K562 (cell line): Measurements from ENCODE around the gene SYPL2. TPM values are rescaled to one million over a fixed set of nuclear protein-coding genes. Genes with fewer than 3 reads are reported as not detected.

Source experiments
- ATAC-seq: fragments of 200-7000 bp; cut with Tn5 transposase; 3 replicates; pipeline ENCODE4 v1.9.1; 2020; ENCODE audit warnings: moderate library complexity
- BruUV-seq: library from RNA; stranded (reverse); fragments of 400-500 nt; replicated peaks from 2 replicates; lab custom pipeline; 2021; lab: Mats Ljungman, UMichigan
- CTCF ChIA-PET: fragments of 300-600 bp; formaldehyde crosslinking; extraction: SDS; loops from one replicate; lab custom pipeline; 2021; ENCODE audit warnings: low intra/inter-chr PET ratio; lab: Yijun Ruan, JAX
- POLR2A ChIA-PET: fragments of 300-600, 350-650 bp; sonication (Branson Sonifier 250); formaldehyde crosslinking; extraction: SDS; loops from one replicate; lab custom pipeline; 2021; ENCODE audit warnings: antibody characterized with exemption, inconsistent platforms; lab: Yijun Ruan, JAX
- DNase-seq, 4 experiments: peaks; one replicate each; pipeline versions ENCODE4 v3.0.0 to v3.0.0-alpha.2; 2011 to 2018; ENCODE audit warnings: low spot score in 3 of 4, mixed read lengths in 3 of 4; ENCODE audit errors: extremely low read depth in 1 of 4
- FAIRE-seq: peaks from 2 replicates; lab custom pipeline; 2011; peaks lifted over from hg19 to GRCh38; lab: Jason Lieb, UNC
- H2AFZ ChIP-seq: 2 replicates; pipeline ENCODE4 v1.6.0; 2011; ENCODE audit warnings: low read depth, low read length, control low read depth, inconsistent platforms
- H3K27ac ChIP-seq: fragments of 200-600 bp; 3 replicates; pipeline ENCODE4 v1.8.0; 2011; ENCODE audit warnings: low read depth, mild to moderate bottlenecking, control low read depth, inconsistent platforms, low read length, moderate library complexity, mixed read lengths; ENCODE audit errors: extremely low read depth
- H3K27me3 ChIP-seq, 2 experiments: fragments of 300-600 bp in 1 of 2; 2 replicates in 1 of 2; 3 replicates in 1 of 2; pipeline versions ENCODE4 v1.6.0 to v1.8.0; 2011; ENCODE audit warnings: inconsistent platforms in 2 of 2, low read length in 2 of 2, mild to moderate bottlenecking in 1 of 2, mixed read lengths in 1 of 2, moderate library complexity in 1 of 2; ENCODE audit not compliant: control insufficient read depth in 2 of 2, insufficient read depth in 2 of 2
- H3K36me3 ChIP-seq: fragments of 300-600 bp; 3 replicates; pipeline ENCODE4 v1.8.0; 2011; ENCODE audit warnings: mild to moderate bottlenecking, low read length, inconsistent platforms; ENCODE audit not compliant: control insufficient read depth, insufficient read depth
- H3K4me1 ChIP-seq, 2 experiments: fragments of 200-600 bp in 1 of 2; replicated peaks in 1 of 2; 2 replicates in 1 of 2; 3 replicates in 1 of 2; pipeline versions ENCODE4 v1.5.1 to v1.8.0; 2011; ENCODE audit warnings: inconsistent platforms in 2 of 2, low read length in 2 of 2, mild to moderate bottlenecking in 1 of 2, mixed read lengths in 1 of 2, moderate library complexity in 1 of 2; ENCODE audit not compliant: control insufficient read depth in 2 of 2, insufficient read depth in 2 of 2
- H3K4me2 ChIP-seq: 2 replicates; pipeline ENCODE4 v1.6.1; 2011; ENCODE audit warnings: low read length, control low read depth, inconsistent platforms, mixed read lengths; ENCODE audit not compliant: insufficient read depth
- H3K4me3 ChIP-seq: fragments of 200-600 bp; sonication (generic), shearing (Covaris generic); 2 replicates; pipeline ENCODE4 v1.5.1; 2016; ENCODE audit warnings: control low read depth, inconsistent platforms
- H3K79me2 ChIP-seq: fragments of 200-600 bp; 3 replicates; pipeline ENCODE4 v1.8.0; 2011; ENCODE audit warnings: low read length, inconsistent platforms; ENCODE audit not compliant: control insufficient read depth, insufficient read depth
- H3K9ac ChIP-seq, 2 experiments: 2 replicates each; pipeline versions ENCODE4 v1.6.0 to v1.6.1; 2011; ENCODE audit warnings: low read depth in 2 of 2, low read length in 2 of 2, control low read depth in 1 of 2, inconsistent platforms in 1 of 2, mild to moderate bottlenecking in 1 of 2, mixed read lengths in 1 of 2; ENCODE audit not compliant: insufficient read depth in 1 of 2
- H3K9me1 ChIP-seq: one replicate; pipeline ENCODE4 v1.6.0; 2011; ENCODE audit warnings: inconsistent platforms, mild to moderate bottlenecking, low read length, moderate library complexity; ENCODE audit not compliant: control insufficient read depth, insufficient read depth
- H3K9me3 ChIP-seq: replicated peaks from 2 replicates; pipeline ENCODE4 v1.5.1; 2011; ENCODE audit warnings: low read depth, low read length, inconsistent platforms; ENCODE audit not compliant: control insufficient read depth, insufficient read depth
- H4K20me1 ChIP-seq: replicated peaks from 2 replicates; pipeline ENCODE4 v1.6.1; 2011; ENCODE audit warnings: low read length, inconsistent platforms, mixed read lengths; ENCODE audit not compliant: control insufficient read depth, insufficient read depth
- CHCHD3 ChIP-seq: fragments of 250-450 bp; sonication (Bioruptor Pico); IDR thresholded peaks from 2 replicates; pipeline ENCODE4 v2.1.2; 2022; ENCODE audit warnings: mild to moderate bottlenecking
- NFIX ChIP-seq: fragments of 250-450 bp; sonication (Bioruptor Pico); IDR thresholded peaks from 2 replicates; pipeline ENCODE4 v1.4.0; 2020; ENCODE audit warnings: low read depth, mild to moderate bottlenecking, moderate library complexity
- NR2C1 ChIP-seq, 2 experiments: fragments of 450-650 bp; IDR thresholded peaks; 2 replicates each; pipeline ENCODE4 v1.6.1; 2017; ENCODE audit warnings: mild to moderate bottlenecking in 2 of 2, antibody characterized with exemption in 1 of 2, inconsistent platforms in 1 of 2, missing compliant biosample characterization in 1 of 2, missing genetic modification characterization in 1 of 2
- POLR2AphosphoS5 ChIP-seq: IDR thresholded peaks from 2 replicates; pipeline ENCODE4 v1.6.1; 2011; ENCODE audit warnings: mild to moderate bottlenecking, low read depth, low read length, moderate library complexity; ENCODE audit not compliant: control insufficient read depth, insufficient read depth
- PTRF ChIP-seq: fragments of 450-650 bp; IDR thresholded peaks from 2 replicates; pipeline ENCODE4 v1.6.1; 2016; ENCODE audit warnings: mild to moderate bottlenecking, missing genetic modification characterization, missing compliant biosample characterization
- RBM34 ChIP-seq: fragments of 200-400 bp; formaldehyde crosslinking; IDR thresholded peaks from 2 replicates; pipeline ENCODE4 v1.6.1; 2018; ENCODE audit warnings: low read length, borderline replicate concordance; ENCODE audit not compliant: insufficient read depth
- TFAM ChIP-seq: fragments of 250-450 bp; sonication (Bioruptor Pico); conservative IDR thresholded peaks from 2 replicates; pipeline ENCODE4 v1.5.0; 2021; ENCODE audit warnings: mild to moderate bottlenecking, moderate library complexity
- ZKSCAN3 ChIP-seq: fragments of 250-450 bp; sonication (Bioruptor Pico); IDR thresholded peaks from 2 replicates; pipeline ENCODE4 v1.4.0; 2020
- ZNF407 ChIP-seq: fragments of 450-650 bp; IDR thresholded peaks from 2 replicates; pipeline ENCODE4 v1.6.1; 2016; ENCODE audit warnings: low read depth
- ZNF41 ChIP-seq: fragments of 250-450 bp; sonication (Bioruptor Pico); conservative IDR thresholded peaks from 2 replicates; pipeline ENCODE4 v1.4.0; 2020; ENCODE audit warnings: mild to moderate bottlenecking
- ZNF644 ChIP-seq: fragments of 200-800 bp; sonication (Bioruptor generic); IDR thresholded peaks from 2 replicates; pipeline ENCODE4 v1.6.1; 2016; ENCODE audit warnings: low read depth, missing genetic modification characterization, missing compliant biosample characterization
- WGBS: fragments of 100-300 bp; shearing (Covaris generic); methylation state at CpG from one replicate; pipeline ENCODE4 v1.1.6; 2016; ENCODE audit warnings: low coverage, mixed read lengths; ENCODE audit not compliant: insufficient coverage; ENCODE audit errors: missing lambda C conversion rate; 5-methylcytosine and 5-hydroxymethylcytosine counted together
- in situ Hi-C: fragments of 300-500 bp; cut with MboI; formaldehyde crosslinking; loops from 4 replicates; pipeline ENCODE4 v1.15.0; 2018; ENCODE audit warnings: inconsistent platforms, mixed read lengths
- intact Hi-C: fragments of 100-400 bp; cut with micrococcal nuclease; formaldehyde crosslinking; loops from 2 replicates; pipeline ENCODE4 v1.14.2; 2022
- polyA plus RNA-seq, 8 experiments: library from polyadenylated mRNA; depleted of rRNA in 4 of 8; stranded (reverse) in 5 of 8; unstranded in 3 of 8; fragments of >200 nt; fragmentation: Nextera tagmentation in 2 of 8; fragmentation: Illumina TruSeq in 1 of 8; extraction: Ambion mirVana in 2 of 8; extraction: Trizol in 1 of 8; gene quantifications; 2 replicates each; pipeline versions ENCODE4 v1.2.1 to v1.2.3, GENCODE V29; 2011 to 2014; ENCODE audit warnings: inconsistent platforms in 1 of 8, missing spikeins in 1 of 8
- total RNA-seq, 7 experiments: library from RNA; depleted of rRNA in 6 of 7; stranded (reverse); fragments of >200 nt in 6 of 7; fragmentation: Illumina TruSeq in 2 of 7; extraction: Trizol in 2 of 7; gene quantifications; 2 replicates each; pipeline versions ENCODE4 v1.2.1 to v1.2.3, GENCODE V29; 2011 to 2021; ENCODE audit warnings: low replicate concordance in 1 of 7

Gene SYPL2
- total and polyA plus RNA-seq, 9 of the 15 experiments (the other 6 are each of a cell fraction or from before 2014, with no cell fraction given) = 0.03 to 0.20 (median 0.07) TPM; not detected in 2

GRCh38 chr1:109508001-109508872 is 41.9 kb downstream of the SYPL2 start:
- TF ChIP-seq ZNF407 (no peak), NFIX (CRISPR knock-in tag) (no peak), CHCHD3 (CRISPR knock-in tag) (no peak), POLR2AphosphoS5 (no peak), ZNF41 (CRISPR knock-in tag) (no peak), NR2C1 (IDR thresholded peaks at IDR 0.05) (no peak), NR2C1 (tag; IDR thresholded peaks at IDR 0.05) (no peak), TFAM (CRISPR knock-in tag) (no peak), PTRF (no peak), ZNF644 (no peak), RBM34 (no peak), ZKSCAN3 (no peak)
- CTCF ChIA-PET = no interaction called here
- 59% methylated on average over 25 of the region's 25 CpGs for WGBS
- no TSS peak for BruUV-seq
- Histone ChIP-seq H2AFZ (no peak overlapping the region), H3K4me1 (peaks cover 8 to 21% of the 10 kb centered on the region in 2 experiments), H3K9me1 (no peaks in the 10 kb centered on the region), H3K9me3 (no peaks in the 10 kb centered on the region), H3K4me2 (no peak overlapping the region), H3K9ac (0 out of 4 replicates have a peak overlapping the region, but pooled peaks of 1 of the 2 experiments have one; percentile 17), H3K4me3 (no peak overlapping the region), H3K79me2 (no peaks in the 10 kb centered on the region), H3K27ac (no peak overlapping the region), H4K20me1 (peaks cover 8% of the 10 kb centered on the region; the same call in 1 of the 2 replicates), H3K27me3 (peaks cover 13 to 45% of the 10 kb centered on the region in 2 experiments), H3K36me3 (no peaks in the 10 kb centered on the region)
- no peak for DNase-seq
- FAIRE-seq = no peak
- intact Hi-C loops (no loop called here), in situ Hi-C loops (no loop called here)
- ATAC-seq = no peak
- POLR2A ChIA-PET = interaction anchor here (0.7 to 5.0 kb wide), 6 partner anchors 9 to 251 kb away, joined by 3 to 24 read pairs (median 4); partner anchors contain the start of genes CYB561D1 and GNAI3
